NOMO-1 (cell line): ENCODE results near the gene AOAH.
"Not testable (repeated sequence)": the region's sequence is repeated elsewhere in the genome, so short reads cannot be mapped to it uniquely, and the experiment has no call there.

Experiments used
- DNase-seq, 2 experiments: peaks; one replicate each; lab custom pipeline; 2025; ENCODE audit not compliant: unreplicated experiment in 2 of 2; lab: John Stamatoyannopoulos, UW

AOAH gene

GRCh38 chr7:36483853-36484252 is 240.4 kb downstream of the AOAH start:
- not testable (repeated sequence) for DNase-seq

GRCh38 chr7:36478745-36479144 is 245.5 kb downstream of the AOAH start:
- DNase-seq: no peak

- no peak for DNase-seq
Measured at GRCh38 chr7:36475381-36475780, 248.9 kb downstream of the AOAH start.

GRCh38 chr7:36475011-36475342 is 249.3 kb downstream of the AOAH start:
- no peak for DNase-seq

- no peak for DNase-seq
Measured at GRCh38 chr7:36474283-36475010, 249.8 kb downstream of the AOAH start.

GRCh38 chr7:36473454-36474282 is 250.6 kb downstream of the AOAH start:
- DNase-seq: peak in 1 of 2 experiments; percentile 4

GRCh38 chr7:36472141-36472729 is 252.1 kb downstream of the AOAH start:
- DNase-seq: no peak

- no peak for DNase-seq
Measured at GRCh38 chr7:36469236-36469635, 255.1 kb downstream of the AOAH start.

- no peak for DNase-seq
Measured at GRCh38 chr7:36468370-36469101, 255.8 kb downstream of the AOAH start.

GRCh38 chr7:36466001-36466400 is 258.3 kb downstream of the AOAH start:
- not testable (repeated sequence) for DNase-seq

- DNase-seq: no peak
Measured at GRCh38 chr7:36464271-36464670, 260.0 kb downstream of the AOAH start.
